HG03039 (cell line): Measurements from ENCODE around the gene KLF18.
"Not testable (repeated sequence)": the region's sequence is repeated elsewhere in the genome, so short reads cannot be mapped to it uniquely, and the experiment has no call there.

ENCODE experiments used
- ATAC-seq: cut with Tn5 transposase; IDR thresholded peaks from one replicate; pipeline ENCODE4 v1.9.1; 2021; ENCODE audit warnings: mild to moderate bottlenecking, moderate library complexity; ENCODE audit not compliant: unreplicated experiment

KLF18 gene

GRCh38 chr1:44120398-44120949, 21.0 kb downstream of the KLF18 start:
- no peak for ATAC-seq

GRCh38 chr1:44119525-44119924, 21.9 kb downstream of the KLF18 start:
- no peak for ATAC-seq

- ATAC-seq: no peak
These were observed 22.7 kb downstream of the KLF18 start, which contains the start of gene KLF17 for GRCh38 chr1:44118682-44119081. TSS of gene KLF17 (plus strand) at chr1:44118821. CDS start at chr1:44118908, 87 bp downstream.

GRCh38 chr1:44117272-44117671, 24.2 kb downstream of the KLF18 start:
- not testable (repeated sequence) for ATAC-seq

GRCh38 chr1:44114098-44114497, 27.3 kb downstream of the KLF18 start:
- no peak for ATAC-seq

GRCh38 chr1:44113095-44113609, 28.3 kb downstream of the KLF18 start:
- ATAC-seq: no peak

GRCh38 chr1:44112486-44112885, 28.9 kb downstream of the KLF18 start:
- ATAC-seq: no peak

GRCh38 chr1:44111861-44112260, 29.6 kb downstream of the KLF18 start:
- no peak for ATAC-seq

GRCh38 chr1:44110916-44111315, 30.5 kb downstream of the KLF18 start:
- no peak for ATAC-seq

- ATAC-seq: no peak
These were observed 32.5 kb downstream of the KLF18 start for GRCh38 chr1:44108971-44109370.

- no peak for ATAC-seq
These were observed 33.2 kb downstream of the KLF18 start for GRCh38 chr1:44108241-44108640.

GRCh38 chr1:44105810-44106209, 35.6 kb downstream of the KLF18 start:
- no peak for ATAC-seq

GRCh38 chr1:44103270-44104131, 37.9 kb downstream of the KLF18 start:
- no peak for ATAC-seq

- ATAC-seq: no peak
These were observed 40.1 kb downstream of the KLF18 start for GRCh38 chr1:44101328-44101727.

GRCh38 chr1:44100183-44100868, 41.1 kb downstream of the KLF18 start:
- ATAC-seq: no peak

- no peak for ATAC-seq
These were observed 47.4 kb downstream of the KLF18 start for GRCh38 chr1:44094047-44094446.

GRCh38 chr1:44090429-44091252, 50.8 kb downstream of the KLF18 start:
- ATAC-seq: no peak

GRCh38 chr1:44089371-44090048, 51.9 kb downstream of the KLF18 start:
- no peak for ATAC-seq
